HG03442 (cell line): ENCODE measurements around the gene UBASH3B.

Experiments used
- ATAC-seq: cut with Tn5 transposase; IDR thresholded peaks from one replicate; pipeline ENCODE4 v1.9.1; 2021; ENCODE audit warnings: mild to moderate bottlenecking, moderate library complexity; ENCODE audit not compliant: unreplicated experiment

The UBASH3B gene

GRCh38 chr11:122780296-122780949 lies 124.9 kb downstream of the UBASH3B start:
- ATAC-seq, result no peak

GRCh38 chr11:122781378-122782195 lies 126.1 kb downstream of the UBASH3B start:
- no peak for ATAC-seq

GRCh38 chr11:122782222-122782621 lies 126.7 kb downstream of the UBASH3B start:
- ATAC-seq, result no peak

- ATAC-seq, result no peak
These were observed 128.9 kb downstream of the UBASH3B start for GRCh38 chr11:122784325-122784955.

- ATAC-seq, result no peak
These were observed 129.6 kb downstream of the UBASH3B start for GRCh38 chr11:122785031-122785541.

- ATAC-seq, result no peak
These were observed 131.4 kb downstream of the UBASH3B start for GRCh38 chr11:122786896-122787295.

- no peak for ATAC-seq
These were observed 133.4 kb downstream of the UBASH3B start for GRCh38 chr11:122788781-122789535.

GRCh38 chr11:122789907-122790306 lies 134.4 kb downstream of the UBASH3B start:
- ATAC-seq, result no peak

- ATAC-seq, result no peak
These were observed 135.9 kb downstream of the UBASH3B start for GRCh38 chr11:122791411-122791810.

- no peak for ATAC-seq
These were observed 136.3 kb downstream of the UBASH3B start for GRCh38 chr11:122791836-122792235.

- no peak for ATAC-seq
These were observed 138.0 kb downstream of the UBASH3B start for GRCh38 chr11:122793515-122793914.

- ATAC-seq, result no peak
These were observed 139.8 kb downstream of the UBASH3B start for GRCh38 chr11:122795307-122795706.

- ATAC-seq, result peak; percentile 81
These were observed 140.7 kb downstream of the UBASH3B start for GRCh38 chr11:122796128-122796717.

GRCh38 chr11:122797651-122798050 lies 142.1 kb downstream of the UBASH3B start:
- ATAC-seq, result no peak

- no peak for ATAC-seq
These were observed 144.0 kb downstream of the UBASH3B start for GRCh38 chr11:122799406-122800105.

- ATAC-seq, result no peak
These were observed 147.4 kb downstream of the UBASH3B start for GRCh38 chr11:122802876-122803275.

- ATAC-seq, result no peak
These were observed 147.8 kb downstream of the UBASH3B start for GRCh38 chr11:122803306-122803705.

GRCh38 chr11:122803716-122804115 lies 148.2 kb downstream of the UBASH3B start:
- no peak for ATAC-seq

- no peak for ATAC-seq
These were observed 148.6 kb downstream of the UBASH3B start for GRCh38 chr11:122804161-122804560.

- peak; percentile 46 for ATAC-seq
These were observed 149.3 kb downstream of the UBASH3B start for GRCh38 chr11:122804796-122805195.
